GM12878 (cell line): ENCODE results near the gene HNRNPAB.

Experiments
- BHLHE40 ChIP-seq, 2 experiments: fragments of 450-650 bp in 1 of 2; IDR thresholded peaks; 2 replicates each; pipeline ENCODE4 v1.6.1; 2011 to 2017; ENCODE audit warnings: low read depth in 2 of 2, borderline replicate concordance in 1 of 2, improper control_type of control experiment in 1 of 2, low read length in 1 of 2, mild to moderate bottlenecking in 1 of 2
- CEBPB ChIP-seq, 2 experiments: fragments of 150-350 bp in 1 of 2; IDR thresholded peaks; 2 replicates each; pipeline ENCODE4 v1.6.1; 2012 to 2014; ENCODE audit warnings: low read depth in 2 of 2, low read length in 2 of 2, borderline replicate concordance in 1 of 2, inconsistent platforms in 1 of 2
- CHD1 ChIP-seq: IDR thresholded peaks from 2 replicates; pipeline ENCODE4 v1.6.1; 2012; ENCODE audit warnings: low read depth, low read length, improper control_type of control experiment
- EP300 ChIP-seq, 2 experiments: fragments of 150-350 bp in 1 of 2; IDR thresholded peaks; 2 replicates each; pipeline ENCODE4 v1.6.1; 2011 to 2012; ENCODE audit warnings: low read depth in 2 of 2, low read length in 2 of 2, borderline replicate concordance in 1 of 2, improper control_type of control experiment in 1 of 2, inconsistent platforms in 1 of 2; ENCODE audit not compliant: control insufficient read depth in 1 of 2
- KAT2A ChIP-seq: conservative IDR thresholded peaks from 2 replicates; pipeline ENCODE4 v1.6.1; 2011; ENCODE audit warnings: low read depth, low read length; ENCODE audit not compliant: control insufficient read depth
- NBN ChIP-seq: fragments of 450-650 bp; IDR thresholded peaks from 2 replicates; pipeline ENCODE4 v1.6.1; 2016
- POLR2AphosphoS2 ChIP-seq: IDR thresholded peaks from 2 replicates; pipeline ENCODE4 v1.6.1; 2011; ENCODE audit warnings: low read depth, mild to moderate bottlenecking, low read length, improper control_type of control experiment, moderate library complexity
- SP1 ChIP-seq: IDR thresholded peaks from one replicate; pipeline ENCODE4 v1.6.1; 2011; ENCODE audit warnings: low read depth, low read length
- ZZZ3 ChIP-seq: IDR thresholded peaks from 2 replicates; pipeline ENCODE4 v1.6.1; 2011; ENCODE audit warnings: low read depth; ENCODE audit not compliant: control insufficient read depth, insufficient read length
- TF ChIP-seq, protein P1 (sequence below): IDR thresholded peaks from 2 replicates; pipeline ENCODE4 v1.6.1; 2011; ENCODE audit warnings: low read depth, mild to moderate bottlenecking, low read length, moderate library complexity, borderline replicate concordance; ENCODE audit errors: extremely low read depth
- TF ChIP-seq, protein P2 (sequence below), 3 experiments: IDR thresholded peaks in 2 of 3; conservative IDR thresholded peaks in 1 of 3; 2 replicates each; pipeline ENCODE4 v1.5.1; 2011; ENCODE audit warnings: low read depth in 3 of 3, low read length in 3 of 3, mild to moderate bottlenecking in 3 of 3, control low read depth in 2 of 3, moderate library complexity in 2 of 3, inconsistent platforms in 1 of 3, mixed read lengths in 1 of 3; ENCODE audit not compliant: control insufficient read depth in 2 of 3, insufficient read depth in 1 of 3; ENCODE audit errors: extremely low read depth in 1 of 3

- TF ChIP-seq SP1 (no peak), CHD1 (no peak), EP300 (IDR thresholded peaks at IDR 0.05; ENCODE audit: borderline replicate concordance in 1 of 2, control insufficient read depth in 1 of 2, low read depth in 2 of 2, low read length in 2 of 2) (no peak), BHLHE40 (IDR thresholded peaks at IDR 0.05; ENCODE audit: borderline replicate concordance in 1 of 2, low read depth in 2 of 2, low read length in 1 of 2) (no peak), ZZZ3 (no peak), KAT2A (no peak), POLR2AphosphoS2 (no peak), NBN (no peak), CEBPB (IDR thresholded peaks at IDR 0.05; ENCODE audit: borderline replicate concordance in 1 of 2, low read depth in 2 of 2, low read length in 2 of 2) (no peak)
- TF ChIP-seq, protein P1, sequence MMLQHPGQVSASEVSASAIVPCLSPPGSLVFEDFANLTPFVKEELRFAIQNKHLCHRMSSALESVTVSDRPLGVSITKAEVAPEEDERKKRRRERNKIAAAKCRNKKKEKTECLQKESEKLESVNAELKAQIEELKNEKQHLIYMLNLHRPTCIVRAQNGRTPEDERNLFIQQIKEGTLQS, result no peak
- TF ChIP-seq, protein P2, sequence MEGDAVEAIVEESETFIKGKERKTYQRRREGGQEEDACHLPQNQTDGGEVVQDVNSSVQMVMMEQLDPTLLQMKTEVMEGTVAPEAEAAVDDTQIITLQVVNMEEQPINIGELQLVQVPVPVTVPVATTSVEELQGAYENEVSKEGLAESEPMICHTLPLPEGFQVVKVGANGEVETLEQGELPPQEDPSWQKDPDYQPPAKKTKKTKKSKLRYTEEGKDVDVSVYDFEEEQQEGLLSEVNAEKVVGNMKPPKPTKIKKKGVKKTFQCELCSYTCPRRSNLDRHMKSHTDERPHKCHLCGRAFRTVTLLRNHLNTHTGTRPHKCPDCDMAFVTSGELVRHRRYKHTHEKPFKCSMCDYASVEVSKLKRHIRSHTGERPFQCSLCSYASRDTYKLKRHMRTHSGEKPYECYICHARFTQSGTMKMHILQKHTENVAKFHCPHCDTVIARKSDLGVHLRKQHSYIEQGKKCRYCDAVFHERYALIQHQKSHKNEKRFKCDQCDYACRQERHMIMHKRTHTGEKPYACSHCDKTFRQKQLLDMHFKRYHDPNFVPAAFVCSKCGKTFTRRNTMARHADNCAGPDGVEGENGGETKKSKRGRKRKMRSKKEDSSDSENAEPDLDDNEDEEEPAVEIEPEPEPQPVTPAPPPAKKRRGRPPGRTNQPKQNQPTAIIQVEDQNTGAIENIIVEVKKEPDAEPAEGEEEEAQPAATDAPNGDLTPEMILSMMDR (IDR thresholded peaks at IDR 0.05 in 2 of 3, conservative IDR thresholded peaks at IDR 0.05 in 1 of 3; ENCODE audit: control insufficient read depth in 2 of 3, extremely low read depth in 1 of 3, insufficient read depth in 1 of 3, low read depth in 3 of 3, low read length in 3 of 3), result no peak
Observed at GRCh38 chr5:178215280-178216002, 11.1 kb downstream of the HNRNPAB start.
